Fibroblast of lung (primary cell): Measurements from ENCODE around the gene ABCC9.

Experiments used
- CTCF ChIP-seq, 2 donors: IDR thresholded peaks in 1 of 2; conservative IDR thresholded peaks in 1 of 2; 1 replicate in 1 of 2; 2 replicates in 1 of 2; pipeline ENCODE4 v1.5.1; 2011 to 2012; ENCODE audit warnings: low read length in 2 of 2, control low read depth in 1 of 2, inconsistent platforms in 1 of 2, low read depth in 1 of 2, mild to moderate bottlenecking in 1 of 2
- EZH2 ChIP-seq: IDR thresholded peaks from 2 replicates; pipeline ENCODE4 v1.5.1; 2012; ENCODE audit warnings: low read length, control low read depth, mild to moderate bottlenecking; ENCODE audit errors: missing control alignments

GRCh38 chr12:21852251-21852650, 89.0 kb downstream of the ABCC9 start:
- TF ChIP-seq CTCF (conservative IDR thresholded peaks at IDR 0.05 in 1 of 2, IDR thresholded peaks at IDR 0.05 in 1 of 2; ENCODE audit: low read depth in 1 of 2, low read length in 2 of 2) (no peak), EZH2 (no peak)
